HCT116 (cell line): Measurements from ENCODE around the gene KRTDAP. TPM values are rescaled to one million over a fixed set of nuclear protein-coding genes. Genes with fewer than 3 reads are reported as not detected.
"Not testable (repeated sequence)": the region's sequence is repeated elsewhere in the genome, so short reads cannot be mapped to it uniquely, and the experiment has no call there.

Experiments
- ATAC-seq: fragments of 200-7000 bp; cut with Tn5 transposase; 2 replicates; pipeline ENCODE4 v1.9.1; 2020; ENCODE audit warnings: mild to moderate bottlenecking, moderate library complexity
- BruUV-seq: library from RNA; stranded (reverse); fragments of 400-500 nt; replicated peaks from 2 replicates; lab custom pipeline; 2021; lab: Mats Ljungman, UMichigan
- CTCF ChIA-PET: fragments of 300-600 bp; sonication (Branson Sonifier 250); formaldehyde crosslinking; loops from one replicate; lab custom pipeline; 2021; ENCODE audit warnings: antibody characterized with exemption; lab: Charles Lee
- POLR2A ChIA-PET: fragments of 300-600, 350-600 bp; sonication (Branson Sonifier 250); formaldehyde crosslinking; loops from one replicate; lab custom pipeline; 2021; ENCODE audit warnings: antibody characterized with exemption; lab: Charles Lee
- RAD21 ChIA-PET, 2 experiments: fragments of 300-600 bp; sonication (Branson Sonifier 250); formaldehyde crosslinking; loops; one replicate each; lab custom pipeline; 2023; ENCODE audit warnings: low total read pairs in 2 of 2; ENCODE audit not compliant: uncharacterized antibody in 2 of 2, unreplicated experiment in 2 of 2, low non-redundant PET in 1 of 2; lab: Charles Lee
- DNase-seq: peaks from one replicate; pipeline ENCODE4 v3.0.0-alpha.2; 2010; ENCODE audit warnings: low read depth, low spot score
- H2AFZ ChIP-seq: fragments of 200-600 bp; shearing (Covaris generic), sonication (generic); 2 replicates; pipeline ENCODE4 v1.6.1; 2017; ENCODE audit warnings: low read depth, mixed run types, mixed read lengths, antibody characterized with exemption, low read length; ENCODE audit not compliant: poor library complexity, severe bottlenecking
- H3K27ac ChIP-seq: 2 replicates; pipeline ENCODE4 v1.5.1; 2012; ENCODE audit warnings: low read depth, low read length
- H3K27me3 ChIP-seq: fragments of 200-600 bp; sonication (generic); 2 replicates; pipeline ENCODE4 v1.6.1; 2016; ENCODE audit warnings: mixed run types, low read length, mixed read lengths; ENCODE audit not compliant: insufficient read depth
- H3K36me3 ChIP-seq, 2 experiments: fragments of 200-500 bp in 1 of 2; fragments of 200-600 bp in 1 of 2; sonication (Bioruptor generic) in 1 of 2; sonication (generic) in 1 of 2; 2 replicates each; pipeline versions ENCODE4 v1.5.1 to v1.6.1; 2014 to 2016; ENCODE audit warnings: low read length in 2 of 2, inconsistent platforms in 1 of 2, mixed read lengths in 1 of 2, mixed run types in 1 of 2; ENCODE audit not compliant: insufficient read depth in 2 of 2, control insufficient read depth in 1 of 2
- H3K4me1 ChIP-seq, 2 experiments: fragments of 200-600 bp in 1 of 2; sonication (generic) in 1 of 2; 2 replicates each; pipeline versions ENCODE4 v1.5.1 to v1.6.1; 2012 to 2017; ENCODE audit warnings: low read length in 2 of 2, inconsistent platforms in 1 of 2, mild to moderate bottlenecking in 1 of 2, mixed read lengths in 1 of 2, mixed run types in 1 of 2, moderate library complexity in 1 of 2; ENCODE audit not compliant: insufficient read depth in 2 of 2, control insufficient read depth in 1 of 2
- H3K4me2 ChIP-seq: fragments of 200-600 bp; sonication (generic); 2 replicates; pipeline ENCODE4 v1.6.1; 2017; ENCODE audit warnings: mixed run types, low read length, mixed read lengths
- H3K4me3 ChIP-seq, 2 experiments: fragments of 200-600 bp in 1 of 2; sonication (generic) in 1 of 2; replicated peaks in 1 of 2; 2 replicates each; pipeline ENCODE4 v1.5.1; 2011 to 2016; ENCODE audit warnings: low read length in 2 of 2, control low read depth in 1 of 2, low read depth in 1 of 2, mild to moderate bottlenecking in 1 of 2, mixed read lengths in 1 of 2, mixed run types in 1 of 2
- H3K79me2 ChIP-seq: fragments of 200-600 bp; sonication (generic); 2 replicates; pipeline ENCODE4 v1.6.1; 2017; ENCODE audit warnings: mild to moderate bottlenecking, mixed run types, low read length, moderate library complexity, mixed read lengths; ENCODE audit not compliant: insufficient read depth
- H3K9ac ChIP-seq: fragments of 200-600 bp; sonication (generic); 2 replicates; pipeline ENCODE4 v1.6.1; 2016; ENCODE audit warnings: low read length, mixed read lengths
- H3K9me2 ChIP-seq: fragments of 200-600 bp; sonication (generic), shearing (Covaris generic); 2 replicates; pipeline ENCODE4 v1.6.1; 2017; ENCODE audit warnings: mixed run types, mild to moderate bottlenecking, moderate library complexity; ENCODE audit not compliant: insufficient read depth
- H3K9me3 ChIP-seq, 2 experiments: fragments of 200-500 bp in 1 of 2; fragments of 200-600 bp in 1 of 2; sonication (Bioruptor generic) in 1 of 2; sonication (generic) in 1 of 2; 2 replicates each; pipeline ENCODE4 v1.6.1; 2014 to 2017; ENCODE audit warnings: low read length in 2 of 2, mixed read lengths in 2 of 2, inconsistent platforms in 1 of 2, low read depth in 1 of 2, mild to moderate bottlenecking in 1 of 2, mixed run types in 1 of 2, moderate library complexity in 1 of 2; ENCODE audit not compliant: control insufficient read depth in 1 of 2, insufficient read depth in 1 of 2
- H4K20me1 ChIP-seq: fragments of 200-600 bp; sonication (generic), shearing (Covaris generic); 2 replicates; pipeline ENCODE4 v1.6.1; 2017; ENCODE audit warnings: mixed run types, mild to moderate bottlenecking, moderate library complexity; ENCODE audit not compliant: insufficient read depth
- CTCF ChIP-seq, 3 experiments: fragments of 200-600 bp in 1 of 3; sonication (generic) in 1 of 3; IDR thresholded peaks in 2 of 3; conservative IDR thresholded peaks in 1 of 3; 2 replicates each; pipeline ENCODE4 v1.5.1; 2012 to 2017; ENCODE audit warnings: low read depth in 2 of 3, low read length in 2 of 3, antibody characterized with exemption in 1 of 3, borderline replicate concordance in 1 of 3, control low read depth in 1 of 3, mild to moderate bottlenecking in 1 of 3, mixed read lengths in 1 of 3, mixed run types in 1 of 3, moderate library complexity in 1 of 3; ENCODE audit not compliant: insufficient read depth in 1 of 3
- JUND ChIP-seq: IDR thresholded peaks from 2 replicates; pipeline ENCODE4 v1.6.1; 2012
- POLR2A ChIP-seq: IDR thresholded peaks from 2 replicates; pipeline ENCODE4 v1.7.0; 2011; ENCODE audit warnings: borderline replicate concordance; ENCODE audit not compliant: insufficient read depth, insufficient read length; ENCODE audit errors: extremely low read depth
- RAD21 ChIP-seq: IDR thresholded peaks from 2 replicates; pipeline ENCODE4 v1.6.1; 2012; ENCODE audit warnings: low read depth, mild to moderate bottlenecking
- SIN3A ChIP-seq: IDR thresholded peaks from 2 replicates; pipeline ENCODE4 v1.6.1; 2012; ENCODE audit warnings: low read depth
- YY1 ChIP-seq: IDR thresholded peaks from 2 replicates; pipeline ENCODE4 v1.6.1; 2011; ENCODE audit warnings: low read length, low read depth, moderate library complexity, mild to moderate bottlenecking; ENCODE audit not compliant: insufficient replicate concordance; ENCODE audit errors: extremely low read depth
- ZNF274 ChIP-seq: fragments of 200-500 bp; sonication (Bioruptor generic); IDR thresholded peaks from 2 replicates; pipeline ENCODE4 v1.6.1; 2014; ENCODE audit warnings: mild to moderate bottlenecking, low read depth, low read length, inconsistent platforms
- intact Hi-C: fragments of 100-400 bp; cut with micrococcal nuclease; formaldehyde crosslinking; loops from 2 replicates; pipeline ENCODE4 v1.10.0; 2022
- total RNA-seq: library from RNA; stranded (reverse); gene quantifications from one replicate; pipeline ENCODE4 v1.2.1, GENCODE V29; 2021; ENCODE audit not compliant: unreplicated experiment
- TF ChIP-seq, protein P1 (sequence below): IDR thresholded peaks from 2 replicates; pipeline ENCODE4 v1.6.1; 2011; ENCODE audit warnings: mild to moderate bottlenecking, low read length, moderate library complexity; ENCODE audit not compliant: insufficient replicate concordance; ENCODE audit errors: extremely low read depth

The KRTDAP gene
- total RNA-seq, 1 experiment from 2014 or later: 0.74 TPM

DNA sequence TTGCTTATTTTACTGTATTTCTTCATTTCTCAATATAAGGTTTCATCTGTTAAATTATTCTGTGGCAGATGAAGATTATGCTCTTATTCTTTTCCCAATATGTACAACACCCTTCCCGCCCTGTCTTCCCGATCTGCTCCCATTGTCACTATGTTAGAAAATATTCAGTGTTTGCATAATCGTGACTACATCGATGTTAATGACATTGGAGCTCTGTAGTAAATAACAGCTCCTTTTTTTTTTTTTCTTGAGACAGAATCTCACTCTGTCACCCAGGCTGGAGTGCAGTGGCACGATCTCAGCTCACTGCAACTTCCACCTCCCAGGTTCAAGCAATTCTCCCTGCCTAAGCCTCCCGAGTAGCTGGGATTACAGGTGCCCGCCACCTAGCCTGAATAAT lies 27.3 kb downstream of the KRTDAP start:
- H3K27me3 ChIP-seq, H3K4me1 ChIP-seq, H3K4me3 ChIP-seq, H3K79me2 ChIP-seq, H3K9me2 ChIP-seq, intact Hi-C loops, H2AFZ ChIP-seq, CTCF ChIA-PET, ATAC-seq, H3K9me3 ChIP-seq, H3K9ac ChIP-seq, DNase-seq, H3K36me3 ChIP-seq, H3K27ac ChIP-seq, H3K4me2 ChIP-seq, H4K20me1 ChIP-seq, RAD21 ChIA-PET, BruUV-seq: not testable (repeated sequence)
- POLR2A ChIA-PET: interaction anchor here (1.6 kb wide), 1 partner anchor 14 kb away, joined by 3 read pairs; no protein-coding TSS in a partner anchor

DNA sequence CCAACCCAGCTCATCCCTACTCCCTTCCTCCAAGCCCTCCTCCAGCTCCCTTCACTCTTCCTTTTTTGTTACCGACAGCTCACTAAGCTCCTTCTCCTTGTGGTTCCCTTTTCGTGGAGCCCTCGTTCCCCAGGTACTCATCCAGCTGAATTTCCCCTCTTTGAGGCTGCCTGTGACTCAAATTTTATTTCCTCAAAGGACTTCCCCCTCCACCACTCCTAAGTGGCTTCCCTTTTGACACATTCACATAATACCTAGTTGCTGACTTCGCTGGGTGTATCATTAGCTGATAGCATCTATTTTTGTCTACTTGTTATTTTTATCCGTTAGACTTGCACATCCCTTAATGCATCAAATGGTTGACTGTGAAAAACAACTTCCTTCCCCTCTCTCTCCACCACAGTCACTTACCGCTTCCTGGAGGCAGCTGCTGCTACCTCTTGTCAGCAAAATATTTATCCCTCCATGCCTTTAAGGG lies 27.7 kb downstream of the KRTDAP start:
- Histone ChIP-seq H3K9me3 (no peaks in the 10 kb centered on the region), H3K36me3 (no peaks in the 10 kb centered on the region), H3K4me3 (no peak overlapping the region), H3K9ac (no peak overlapping the region), H3K79me2 (no peaks in the 10 kb centered on the region), H3K27ac (no peak overlapping the region), H3K4me2 (no peak overlapping the region), H4K20me1 (no peaks in the 10 kb centered on the region), H3K9me2 (no peaks in the 10 kb centered on the region), H3K4me1 (no peaks in the 10 kb centered on the region), H3K27me3 (0 out of 2 replicates have a peak, but pooled peaks cover 2% of the 10 kb centered on the region), H2AFZ (no peak overlapping the region)
- BruUV-seq: no TSS peak
- TF ChIP-seq, protein P1, sequence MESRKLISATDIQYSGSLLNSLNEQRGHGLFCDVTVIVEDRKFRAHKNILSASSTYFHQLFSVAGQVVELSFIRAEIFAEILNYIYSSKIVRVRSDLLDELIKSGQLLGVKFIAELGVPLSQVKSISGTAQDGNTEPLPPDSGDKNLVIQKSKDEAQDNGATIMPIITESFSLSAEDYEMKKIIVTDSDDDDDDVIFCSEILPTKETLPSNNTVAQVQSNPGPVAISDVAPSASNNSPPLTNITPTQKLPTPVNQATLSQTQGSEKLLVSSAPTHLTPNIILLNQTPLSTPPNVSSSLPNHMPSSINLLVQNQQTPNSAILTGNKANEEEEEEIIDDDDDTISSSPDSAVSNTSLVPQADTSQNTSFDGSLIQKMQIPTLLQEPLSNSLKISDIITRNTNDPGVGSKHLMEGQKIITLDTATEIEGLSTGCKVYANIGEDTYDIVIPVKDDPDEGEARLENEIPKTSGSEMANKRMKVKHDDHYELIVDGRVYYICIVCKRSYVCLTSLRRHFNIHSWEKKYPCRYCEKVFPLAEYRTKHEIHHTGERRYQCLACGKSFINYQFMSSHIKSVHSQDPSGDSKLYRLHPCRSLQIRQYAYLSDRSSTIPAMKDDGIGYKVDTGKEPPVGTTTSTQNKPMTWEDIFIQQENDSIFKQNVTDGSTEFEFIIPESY: no peak
- TF ChIP-seq CTCF (IDR thresholded peaks at IDR 0.05 in 2 of 3, conservative IDR thresholded peaks at IDR 0.05 in 1 of 3; ENCODE audit: borderline replicate concordance in 1 of 3, insufficient read depth in 1 of 3, low read depth in 2 of 3, low read length in 2 of 3): no peak
- TF ChIP-seq RAD21: no peak
- TF ChIP-seq SIN3A: no peak
- no peak for TF ChIP-seq POLR2A
- TF ChIP-seq JUND: no peak
- TF ChIP-seq YY1: no peak
- TF ChIP-seq ZNF274: no peak
- RAD21 ChIA-PET: no interaction called here
- ATAC-seq (no peak), DNase-seq (no peak)
- CTCF ChIA-PET: no interaction called here
- intact Hi-C loops: no loop called here
- POLR2A ChIA-PET: interaction anchor here (1.6 kb wide), 1 partner anchor 13 kb away, joined by 3 read pairs; no protein-coding TSS in a partner anchor

DNA sequence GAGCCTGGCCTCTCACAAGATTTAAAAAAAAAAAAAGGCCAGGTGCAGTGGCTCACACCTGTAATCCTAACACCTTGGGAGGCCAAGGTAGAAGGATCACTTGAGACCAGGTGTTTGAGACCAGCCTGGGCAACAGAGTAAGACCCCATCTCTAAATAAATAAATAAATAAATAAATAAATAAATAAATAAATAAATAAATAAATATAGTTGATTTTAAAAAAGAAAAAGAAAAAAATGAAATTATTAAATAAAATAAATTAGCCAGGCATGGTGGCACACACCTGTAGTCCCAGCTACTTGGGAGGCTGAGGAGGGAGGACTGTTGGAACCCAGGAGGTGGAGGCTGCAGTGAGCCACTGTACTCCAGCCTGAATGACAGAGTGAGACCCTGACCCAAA lies 28.5 kb downstream of the KRTDAP start:
- CTCF ChIA-PET, H3K9me2 ChIP-seq, BruUV-seq, H4K20me1 ChIP-seq, H3K27ac ChIP-seq, H3K4me3 ChIP-seq, H3K9me3 ChIP-seq, H3K4me2 ChIP-seq, H3K36me3 ChIP-seq, RAD21 ChIA-PET, H2AFZ ChIP-seq, H3K27me3 ChIP-seq, H3K79me2 ChIP-seq, intact Hi-C loops, H3K9ac ChIP-seq, H3K4me1 ChIP-seq, ATAC-seq, POLR2A ChIA-PET, DNase-seq: not testable (repeated sequence)
